Fibroblast of skin of back (primary cell): ENCODE results near the gene EDDM13.
"Not testable (repeated sequence)": the region's sequence is repeated elsewhere in the genome, so short reads cannot be mapped to it uniquely, and the experiment has no call there.

Experiments used
- DNase-seq: peaks from one replicate; pipeline ENCODE4 v3.0.0-alpha.2; 2013

EDDM13 gene

DNA sequence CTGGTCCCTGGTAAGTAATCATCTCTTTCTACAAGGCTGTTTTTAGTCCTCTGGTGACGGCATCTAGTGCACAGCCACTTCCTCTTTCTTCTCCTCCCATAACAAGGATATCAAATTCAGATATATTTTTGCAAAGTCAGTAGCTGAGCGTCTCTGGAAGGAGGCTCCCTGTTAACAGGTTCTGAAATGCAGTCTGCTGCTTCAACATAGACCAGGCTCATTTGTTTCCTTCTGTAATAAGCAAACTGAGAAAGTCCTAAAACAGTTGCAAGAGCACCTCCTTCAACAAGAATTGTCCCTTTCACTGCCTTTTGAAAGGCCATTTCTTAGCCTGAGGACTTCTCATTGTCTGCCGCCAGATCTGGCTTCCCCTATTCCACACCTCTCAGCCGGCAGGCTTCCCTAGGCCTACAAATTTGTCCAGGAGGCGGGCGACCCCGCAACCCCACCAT, 49.5 kb downstream of the EDDM13 start:
- no peak for DNase-seq

DNA sequence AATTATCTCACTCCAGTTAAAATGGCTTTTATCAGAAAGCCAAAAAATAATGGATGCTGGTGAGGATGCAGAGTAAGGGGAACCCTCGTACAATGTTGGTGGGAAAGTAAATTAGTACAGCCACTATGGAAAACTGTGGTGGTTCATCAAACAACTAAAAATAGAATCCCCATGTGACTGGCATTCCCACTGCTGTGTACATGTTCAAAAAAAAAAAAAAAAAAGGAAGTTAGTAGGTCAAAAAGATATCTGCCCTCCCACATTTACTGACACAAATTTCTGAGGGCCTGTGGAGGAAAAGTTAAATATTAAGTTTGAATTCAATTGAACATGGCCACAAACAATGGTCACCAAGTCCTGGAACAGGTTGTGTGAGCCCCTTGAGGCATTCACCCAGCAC, 51.9 kb downstream of the EDDM13 start:
- no peak for DNase-seq

DNA sequence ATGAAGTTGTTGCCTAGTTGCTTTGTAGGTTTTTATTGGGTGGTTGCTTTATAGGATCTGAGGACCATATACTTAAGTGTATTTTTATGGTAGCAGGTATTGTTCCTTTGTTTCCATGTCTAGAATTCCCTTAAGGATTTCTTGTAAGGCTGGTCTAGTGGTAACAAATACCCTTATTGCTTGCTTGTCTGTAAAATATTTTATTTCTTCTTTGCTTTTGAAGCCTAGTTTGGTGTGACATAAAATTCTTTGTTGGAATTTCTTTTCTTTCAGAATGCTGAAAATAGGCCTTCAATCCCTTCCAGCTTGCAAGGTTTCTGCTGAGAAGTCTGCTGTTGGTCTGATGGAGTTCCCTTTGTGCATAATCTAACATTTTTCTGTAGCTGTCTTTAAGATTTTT, 60.1 kb downstream of the EDDM13 start:
- DNase-seq, result no peak

GRCh38 chr19:56333506-56333905, 61.0 kb downstream of the EDDM13 start:
- DNase-seq, result peak; percentile 51

DNA sequence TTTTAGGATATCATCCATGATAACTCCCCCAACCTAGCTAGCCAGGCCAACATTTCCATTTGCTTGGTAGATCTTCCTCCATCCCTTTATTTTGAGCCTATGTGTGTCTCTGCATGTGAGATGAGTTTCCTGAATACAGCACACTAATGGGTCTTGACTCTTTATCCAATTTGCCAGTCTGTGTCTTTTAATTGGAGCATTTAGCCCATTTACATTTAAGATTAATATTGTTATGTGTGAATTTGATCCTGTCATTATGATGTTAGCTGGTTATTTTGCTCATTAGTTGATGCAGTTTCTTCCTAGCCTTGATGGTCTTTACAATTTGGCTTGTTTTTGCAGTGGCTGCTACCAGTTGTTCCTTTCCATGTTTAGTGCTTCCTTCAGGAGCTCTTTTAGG, 62.8 kb downstream of the EDDM13 start:
- not testable (repeated sequence) for DNase-seq

DNA sequence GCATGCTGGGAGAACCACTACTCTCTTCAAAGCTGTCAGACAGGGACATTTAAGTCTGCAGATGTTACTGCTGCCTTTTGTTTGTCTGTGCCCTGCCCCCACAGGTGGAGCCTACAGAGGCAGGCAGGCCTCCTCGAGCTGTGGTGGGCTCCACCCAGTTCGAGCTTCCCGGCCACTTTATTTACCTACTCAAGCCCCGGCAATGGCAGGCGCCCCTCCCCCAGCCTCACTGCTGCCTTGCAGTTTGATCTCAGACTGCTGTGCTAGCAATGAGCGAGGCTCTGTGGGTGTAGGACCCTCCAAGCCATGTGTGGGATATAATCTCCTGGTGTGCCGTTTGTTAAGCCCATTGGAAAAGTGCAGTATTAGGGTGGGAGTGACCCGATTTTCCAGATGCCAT, 64.5 kb downstream of the EDDM13 start:
- not testable (repeated sequence) for DNase-seq

GRCh38 chr19:56339031-56339430, 66.5 kb downstream of the EDDM13 start:
- DNase-seq, result not testable (repeated sequence)

DNA sequence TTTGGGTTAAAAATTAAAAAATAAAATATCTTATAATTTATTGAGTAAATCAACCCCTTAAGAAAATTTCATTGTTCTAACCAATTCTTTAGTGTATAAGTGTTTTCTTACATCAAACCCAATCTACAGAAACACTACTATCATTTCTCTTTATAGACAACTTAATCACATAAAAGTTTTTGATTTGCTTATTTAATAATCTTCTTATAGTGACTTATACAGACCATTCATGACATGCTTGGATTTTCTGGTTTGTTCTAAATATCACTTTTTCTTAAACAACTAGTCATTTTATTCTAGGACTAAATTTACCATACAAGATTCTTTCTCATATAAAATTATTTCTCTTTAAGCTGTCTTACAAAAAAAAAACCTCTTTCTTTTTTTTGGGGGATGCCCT, 69.4 kb downstream of the EDDM13 start:
- DNase-seq, result no peak

DNA sequence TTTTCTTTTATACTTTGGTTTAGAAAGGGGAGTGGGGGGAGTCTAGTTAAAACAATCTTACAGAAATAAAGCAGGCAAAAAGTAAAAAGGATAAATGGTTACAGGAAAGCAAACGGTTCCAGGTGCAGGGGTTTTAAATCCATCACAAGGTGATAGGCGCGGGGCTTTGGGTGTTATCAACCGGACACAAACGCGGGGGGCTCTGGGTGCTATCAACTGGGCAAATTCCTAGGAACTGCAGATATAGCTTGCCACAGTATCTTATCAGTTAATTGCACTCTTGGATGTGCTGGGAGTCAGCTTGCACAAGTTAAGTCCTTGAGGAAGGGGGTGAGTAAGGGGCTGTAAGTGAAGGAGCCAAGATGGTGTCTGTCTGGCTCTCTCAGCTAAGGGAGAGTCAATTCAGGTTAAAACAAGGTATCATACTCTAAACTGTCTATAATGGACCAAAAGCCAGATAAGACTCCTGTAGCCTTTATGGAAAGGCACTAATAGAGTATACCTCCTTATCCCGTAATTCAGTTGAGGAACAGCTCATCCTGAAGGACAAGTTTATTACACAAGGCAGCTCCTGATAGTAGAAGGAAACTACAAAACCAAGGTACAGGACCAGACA, 74.7 kb downstream of the EDDM13 start:
- DNase-seq, result no peak

GRCh38 chr19:56348289-56348877, 75.8 kb downstream of the EDDM13 start:
- peak; percentile 7 for DNase-seq

- DNase-seq, result peak; percentile 54
Observed at GRCh38 chr19:56350416-56351045, 78.0 kb downstream of the EDDM13 start.

DNA sequence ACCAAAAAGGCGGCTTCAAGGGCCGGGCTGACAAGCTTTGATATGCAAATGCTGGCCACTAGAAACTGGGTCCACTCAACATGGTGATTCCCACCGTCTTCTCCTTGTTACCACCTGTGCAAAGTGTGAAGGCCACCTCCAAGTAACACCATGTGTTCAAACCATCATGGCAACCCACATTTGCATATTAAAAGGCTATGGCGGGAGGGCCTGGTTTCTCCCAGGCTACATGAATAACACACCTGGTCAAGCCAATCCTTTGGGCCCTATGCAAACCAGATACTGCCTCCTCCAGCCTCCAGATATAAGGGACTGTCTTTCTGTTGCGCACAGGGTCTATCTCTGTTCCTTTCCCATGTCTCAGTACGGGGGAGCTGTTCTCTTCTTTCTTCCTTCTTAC, 78.7 kb downstream of the EDDM13 start:
- no peak for DNase-seq

- no peak for DNase-seq
Observed at GRCh38 chr19:56355517-56355916, 83.0 kb downstream of the EDDM13 start.

- DNase-seq, result no peak
Observed at GRCh38 chr19:56356944-56357343, 84.4 kb downstream of the EDDM13 start.
